Activated T-cell treated with anti-CD3 and anti-CD28 coated beads, Interleukin-2, amount 50 U/mL, for 4 hours (primary cell): ENCODE results near the gene SMG1. TPM values are rescaled to one million over a fixed set of nuclear protein-coding genes. Genes with fewer than 3 reads are reported as not detected.

Experiments
- ATAC-seq, 2 donors: fragments of 200-7000 bp; cut with Tn5 transposase; one replicate each; pipeline ENCODE4 v1.10.0; 2021
- DNase-seq: peaks from one replicate; pipeline ENCODE4 v3.0.0-alpha.2; 2020
- H3K27me3 Mint-ChIP-seq: one replicate; pipeline ENCODE4 v1.8.0; 2021; ENCODE audit warnings: low read depth, mixed read lengths
- H3K36me3 Mint-ChIP-seq: one replicate; pipeline ENCODE4 v1.8.0; 2022; ENCODE audit warnings: mixed read lengths; ENCODE audit not compliant: insufficient read depth
- H3K4me1 Mint-ChIP-seq: one replicate; pipeline ENCODE4 v1.8.0; 2021; ENCODE audit warnings: low read depth, mixed read lengths
- H3K4me3 Mint-ChIP-seq: one replicate; pipeline ENCODE4 v1.8.0; 2021; ENCODE audit warnings: mild to moderate bottlenecking, moderate library complexity, mixed read lengths
- H3K9me3 Mint-ChIP-seq: one replicate; pipeline ENCODE4 v1.8.0; 2021; ENCODE audit warnings: mixed read lengths
- total RNA-seq, 3 donors: library from RNA; stranded (reverse); gene quantifications; one replicate each; pipeline ENCODE4 v1.2.1, GENCODE V29; 2021

Gene SMG1
- total RNA-seq, 3 donors from 2014 or later = 83.7 to 94.7 (median 87.3) TPM

DNA sequence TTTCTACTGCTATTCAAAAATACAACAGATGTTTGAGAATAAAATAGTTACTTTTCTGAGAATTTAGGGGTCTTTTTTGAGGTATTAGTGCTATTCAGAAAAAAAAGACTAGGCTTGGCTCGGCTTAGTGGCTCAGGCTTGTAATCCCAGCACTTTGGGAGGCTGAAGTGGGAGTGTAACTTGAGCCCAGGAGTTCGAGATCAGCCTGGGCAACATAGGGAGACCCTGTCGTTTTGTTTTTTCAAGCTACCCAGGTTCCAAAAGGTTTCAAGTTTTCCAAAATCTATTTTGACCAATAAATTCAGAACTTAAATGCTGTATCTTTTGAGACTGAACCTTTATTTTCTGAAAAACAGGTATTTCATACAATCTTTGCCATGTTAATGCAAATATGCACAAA, 121.7 kb downstream of the SMG1 start:
- Mint-ChIP-seq H3K36me3 (peaks cover 20% of the 10 kb centered on the region), H3K4me1 (peaks cover 35% of the 10 kb centered on the region), H3K4me3 (no peak overlapping the region), H3K9me3 (no peaks in the 10 kb centered on the region), H3K27me3 (no peaks in the 10 kb centered on the region)
- DNase-seq (no peak), ATAC-seq (no peak)

- DNase-seq (no peak), ATAC-seq (no peak)
- Mint-ChIP-seq H3K4me1 (peaks cover 40% of the 10 kb centered on the region), H3K9me3 (no peaks in the 10 kb centered on the region), H3K4me3 (peak overlapping the region; percentile 28), H3K36me3 (peaks cover 14% of the 10 kb centered on the region), H3K27me3 (no peaks in the 10 kb centered on the region)
Measured at GRCh38 chr16:18803569-18804462, 122.4 kb downstream of the SMG1 start.

DNA sequence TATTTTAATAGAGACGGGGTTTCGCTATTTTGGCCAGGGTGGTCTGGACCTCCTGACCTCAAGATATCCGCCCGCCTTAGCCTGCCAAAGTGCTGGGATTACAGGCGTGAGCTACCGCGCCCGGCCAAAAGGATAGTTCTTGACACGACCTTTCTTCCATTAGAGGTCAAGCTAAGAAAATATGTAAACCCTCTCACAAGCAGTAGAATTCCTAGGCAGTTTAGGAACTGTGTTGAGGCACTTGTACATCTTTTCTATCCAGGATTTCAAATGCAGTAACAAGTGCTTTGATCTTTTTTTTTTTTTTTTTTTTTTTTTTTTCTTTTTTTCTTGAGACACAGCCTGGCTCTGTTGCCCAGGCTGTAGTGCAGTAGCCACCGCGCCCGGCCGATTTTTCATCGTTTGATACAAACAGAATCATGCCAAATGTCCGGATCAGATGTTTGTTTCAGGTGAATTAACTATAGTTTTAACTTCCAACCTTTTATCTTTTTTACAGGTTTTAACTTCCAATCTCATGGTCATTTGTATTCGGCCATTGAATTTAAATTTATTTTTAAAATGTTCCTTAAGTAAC, 123.4 kb downstream of the SMG1 start:
- Mint-ChIP-seq H3K36me3 (peaks cover 8% of the 10 kb centered on the region), H3K9me3 (no peaks in the 10 kb centered on the region), H3K27me3 (no peaks in the 10 kb centered on the region), H3K4me3 (peak overlapping the region; percentile 91), H3K4me1 (peaks cover 47% of the 10 kb centered on the region)
- ATAC-seq (no peak), DNase-seq (no peak)

- Mint-ChIP-seq H3K36me3 (peaks cover 9% of the 10 kb centered on the region), H3K4me3 (peak within 1 kb of the TSS; percentile 91), H3K27me3 (no peaks in the 10 kb centered on the region), H3K4me1 (peaks cover 48% of the 10 kb centered on the region), H3K9me3 (no peaks in the 10 kb centered on the region)
- ATAC-seq (peak; percentile 95), DNase-seq (peak; percentile 98)
Measured at GRCh38 chr16:18801145-18801972, 124.8 kb downstream of the SMG1 start, which contains the start of gene ARL6IP1. TSS of gene ARL6IP1 (minus strand) at chr16:18801549. CDS start at chr16:18801466, 83 bp downstream.

- peaks cover 7% of the 10 kb centered on the region for H3K36me3 Mint-ChIP-seq
- ATAC-seq (no peak), DNase-seq (no peak)
- no peaks in the 10 kb centered on the region for H3K27me3 Mint-ChIP-seq
- peak overlapping the region; percentile 91 for H3K4me3 Mint-ChIP-seq
- H3K9me3 Mint-ChIP-seq = no peaks in the 10 kb centered on the region
- peaks cover 47% of the 10 kb centered on the region for H3K4me1 Mint-ChIP-seq
Measured at GRCh38 chr16:18800775-18801144, 125.4 kb downstream of the SMG1 start.

GRCh38 chr16:18800293-18800692, 125.9 kb downstream of the SMG1 start:
- Mint-ChIP-seq H3K27me3 (no peaks in the 10 kb centered on the region), H3K4me3 (peak overlapping the region; percentile 91), H3K4me1 (peaks cover 47% of the 10 kb centered on the region), H3K9me3 (no peaks in the 10 kb centered on the region), H3K36me3 (peaks cover 11% of the 10 kb centered on the region)
- no peak for DNase-seq
- ATAC-seq = no peak

- H3K4me3 Mint-ChIP-seq = peak overlapping the region; percentile 91
- ATAC-seq (no peak), DNase-seq (no peak)
- peaks cover 12% of the 10 kb centered on the region for H3K36me3 Mint-ChIP-seq
- no peaks in the 10 kb centered on the region for H3K27me3 Mint-ChIP-seq
- H3K9me3 Mint-ChIP-seq = no peaks in the 10 kb centered on the region
- peaks cover 45% of the 10 kb centered on the region for H3K4me1 Mint-ChIP-seq
Measured at GRCh38 chr16:18799500-18799899, 126.7 kb downstream of the SMG1 start.

GRCh38 chr16:18797746-18798145, 128.5 kb downstream of the SMG1 start:
- Mint-ChIP-seq H3K36me3 (peaks cover 19% of the 10 kb centered on the region), H3K4me1 (peaks cover 32% of the 10 kb centered on the region)

DNA sequence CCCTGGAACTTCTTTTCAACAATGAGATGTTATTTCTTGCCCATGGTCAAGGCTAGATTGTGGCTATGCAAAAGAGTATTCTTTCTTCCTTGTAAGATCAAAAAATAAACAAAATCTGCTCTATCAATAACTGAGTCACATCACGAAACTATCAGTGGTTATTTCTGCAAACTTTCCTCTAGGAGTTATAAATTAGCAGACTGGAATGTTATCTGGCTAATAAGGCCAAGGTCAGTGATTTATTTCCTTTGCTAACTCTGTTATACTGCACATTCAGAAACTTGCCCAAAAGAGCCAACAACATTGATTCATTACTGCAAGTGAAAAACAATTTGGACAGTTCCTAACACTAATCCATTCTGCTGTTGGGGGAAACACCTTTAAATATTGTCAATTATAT, 129.8 kb downstream of the SMG1 start:
- peaks cover 28% of the 10 kb centered on the region for H3K4me1 Mint-ChIP-seq
- H3K4me3 Mint-ChIP-seq = no peak overlapping the region
- H3K36me3 Mint-ChIP-seq = peaks cover 23% of the 10 kb centered on the region
- no peak for ATAC-seq
- H3K9me3 Mint-ChIP-seq = no peaks in the 10 kb centered on the region
- H3K27me3 Mint-ChIP-seq = no peaks in the 10 kb centered on the region
- DNase-seq = no peak

More at GRCh38 chr16:18797746-18798145, 128.5 kb downstream of the SMG1 start:
- Mint-ChIP-seq H3K9me3 (no peaks in the 10 kb centered on the region), H3K27me3 (no peaks in the 10 kb centered on the region), H3K4me3 (no peak overlapping the region)
- ATAC-seq (no peak), DNase-seq (no peak)

DNA sequence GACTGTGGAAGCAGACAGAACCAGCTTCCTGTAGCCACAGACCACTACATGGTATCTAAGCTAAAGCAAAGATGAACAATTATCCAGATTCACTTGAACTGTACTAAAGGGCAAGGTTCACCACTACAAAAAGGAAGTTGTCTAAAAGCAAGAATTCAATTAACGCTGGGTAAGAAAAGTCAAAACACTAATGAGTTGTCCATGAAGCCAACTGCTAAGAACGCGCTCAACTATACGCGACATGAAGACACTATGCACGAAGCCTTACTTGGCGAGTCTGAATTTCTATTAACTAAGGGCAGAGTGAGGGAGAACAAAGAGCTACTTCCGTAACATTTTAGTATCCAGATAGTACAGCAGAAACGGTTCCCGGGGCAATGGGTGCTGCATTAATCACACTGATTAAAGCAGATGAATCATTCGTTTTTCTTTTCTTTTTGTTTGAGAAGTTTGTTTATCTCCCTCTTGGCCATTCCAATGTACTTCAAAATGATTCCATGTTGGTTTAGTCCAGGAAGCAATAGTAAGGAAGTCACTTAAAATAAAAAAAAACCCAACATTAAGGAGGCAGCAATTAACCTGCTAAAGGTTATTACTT, 133.3 kb downstream of the SMG1 start:
- Mint-ChIP-seq H3K9me3 (no peaks in the 10 kb centered on the region), H3K27me3 (no peaks in the 10 kb centered on the region), H3K4me3 (no peak overlapping the region), H3K4me1 (peaks cover 20% of the 10 kb centered on the region), H3K36me3 (peaks cover 46% of the 10 kb centered on the region)
- ATAC-seq (no peak), DNase-seq (no peak)

DNA sequence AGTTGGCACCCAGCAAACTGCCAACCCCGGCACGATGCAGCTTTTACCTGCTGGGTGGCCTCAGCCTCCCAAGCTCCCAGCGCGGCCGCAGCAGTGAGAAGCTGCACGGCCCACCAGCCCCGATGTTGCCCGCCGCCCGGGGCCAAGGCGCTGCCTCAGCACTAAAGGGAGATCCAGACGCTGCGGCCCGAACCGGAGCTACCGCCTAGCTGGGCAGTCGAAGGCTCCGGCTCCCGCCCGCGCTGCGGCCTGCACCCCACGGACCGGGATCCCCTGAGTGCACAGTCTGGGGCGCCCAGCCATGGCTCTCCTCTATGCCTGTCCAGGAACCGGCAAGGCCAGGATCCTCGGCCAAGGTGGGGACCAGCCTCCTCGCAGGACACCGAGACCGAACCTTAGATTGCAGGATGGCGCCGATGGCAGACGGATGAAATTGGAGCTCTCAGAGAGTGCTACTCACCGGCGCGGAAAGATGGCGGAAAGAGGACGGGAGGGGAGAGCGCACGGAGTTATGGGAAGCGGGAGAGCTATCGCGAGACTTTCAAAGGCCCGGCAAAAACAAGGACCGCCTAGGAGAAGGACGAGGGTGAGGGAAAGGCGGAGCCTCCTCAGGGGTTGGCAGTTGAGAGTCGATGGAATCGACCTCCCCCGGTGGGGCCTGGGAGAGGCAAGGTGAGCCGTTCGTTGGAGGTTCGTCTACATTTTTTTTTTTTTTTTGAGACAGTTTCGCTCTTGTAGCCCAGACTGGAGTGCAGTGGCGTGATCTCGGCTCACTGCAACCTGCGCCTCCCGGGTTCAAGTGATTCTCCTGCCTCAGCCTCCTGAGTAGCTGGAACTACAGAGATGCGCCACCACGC, 136.1 kb downstream of the SMG1 start, which contains the start of gene RPS15A:
TSS of gene RPS15A (minus strand) at position 485 of the 857 bp plus-strand sequence. CDS start 1,221 bp downstream, outside the sequence.
- H3K9me3 Mint-ChIP-seq = no peaks in the 10 kb centered on the region
- H3K36me3 Mint-ChIP-seq = peaks cover 60% of the 10 kb centered on the region
- peak within 1 kb of the TSS; percentile 99 for H3K4me3 Mint-ChIP-seq
- peaks cover 41% of the 10 kb centered on the region for H3K4me1 Mint-ChIP-seq
- ATAC-seq = peak; percentile 93 to 96
- no peaks in the 10 kb centered on the region for H3K27me3 Mint-ChIP-seq
- DNase-seq = peak; percentile 88

DNA sequence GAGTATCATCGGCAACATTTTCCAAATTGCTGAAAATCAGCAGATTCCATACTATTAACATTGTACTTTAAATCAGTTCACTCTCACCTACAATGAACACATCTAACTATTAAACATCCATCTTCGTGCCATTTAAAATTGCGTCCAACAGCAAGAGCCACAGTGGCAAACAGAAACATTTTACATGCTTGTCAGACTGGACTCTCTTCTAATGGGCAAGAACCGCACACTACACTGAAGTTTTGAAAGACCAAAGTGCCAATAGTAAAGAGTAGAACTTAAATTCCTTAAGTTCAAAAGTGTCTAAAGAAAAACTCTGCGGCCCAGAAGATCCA, 136.7 kb downstream of the SMG1 start:
- Mint-ChIP-seq H3K27me3 (no peaks in the 10 kb centered on the region), H3K4me3 (peak overlapping the region; percentile 99), H3K9me3 (no peaks in the 10 kb centered on the region), H3K36me3 (peaks cover 66% of the 10 kb centered on the region), H3K4me1 (peaks cover 47% of the 10 kb centered on the region)
- DNase-seq (no peak), ATAC-seq (no peak)

GRCh38 chr16:18788828-18789514, 137.2 kb downstream of the SMG1 start:
- Mint-ChIP-seq H3K36me3 (peaks cover 66% of the 10 kb centered on the region), H3K27me3 (no peaks in the 10 kb centered on the region), H3K4me1 (peaks cover 51% of the 10 kb centered on the region), H3K9me3 (no peaks in the 10 kb centered on the region), H3K4me3 (peak overlapping the region; percentile 99)
- DNase-seq (no peak), ATAC-seq (no peak)
